NCI-H1092 (cell line): ENCODE data around the gene AKT3.
"Not testable (repeated sequence)": the region's sequence is repeated elsewhere in the genome, so short reads cannot be mapped to it uniquely, and the experiment has no call there.

Source experiments
- DNase-seq: peaks from one replicate; lab custom pipeline; 2025; lab: John Stamatoyannopoulos, UW

Gene AKT3

DNA sequence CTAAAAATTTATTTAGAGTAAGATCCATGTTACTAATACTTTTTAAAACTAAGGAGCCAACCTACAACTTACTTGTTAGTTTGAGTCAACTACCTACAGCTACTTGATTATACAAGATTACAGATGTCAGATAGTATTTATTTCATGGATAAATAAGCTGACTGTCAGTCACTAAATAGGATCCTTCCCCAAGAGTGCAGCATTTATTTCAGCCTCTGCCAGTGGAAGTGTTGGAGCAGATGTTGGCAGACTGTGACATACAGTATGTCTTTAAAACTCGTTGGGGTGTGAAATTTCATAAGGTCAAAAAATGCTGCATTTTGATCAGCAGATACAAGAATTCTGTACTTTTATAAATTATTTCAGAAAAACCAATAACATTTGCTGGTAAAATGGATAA, 156.2 kb downstream of the AKT3 start:
- no peak for DNase-seq

DNA sequence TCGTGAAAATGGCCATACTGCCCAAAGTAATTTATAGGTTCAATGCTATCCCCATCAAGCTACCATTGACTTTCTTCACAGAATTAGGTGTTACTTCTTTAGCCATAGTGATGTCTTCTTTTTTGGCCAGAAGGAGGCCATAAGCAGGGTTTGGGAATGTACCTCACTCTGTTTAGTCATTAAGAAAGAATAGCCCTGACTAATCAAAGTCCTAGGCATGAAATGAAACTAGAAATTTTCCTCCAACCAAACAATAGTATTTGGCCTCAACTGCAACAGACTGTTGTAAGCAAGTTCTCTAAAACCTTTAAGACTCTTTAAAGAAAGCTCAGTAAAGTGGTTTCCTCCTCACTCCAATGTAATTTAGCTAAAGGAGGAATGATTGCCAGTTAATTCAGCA, 163.9 kb downstream of the AKT3 start:
- no peak for DNase-seq

DNA sequence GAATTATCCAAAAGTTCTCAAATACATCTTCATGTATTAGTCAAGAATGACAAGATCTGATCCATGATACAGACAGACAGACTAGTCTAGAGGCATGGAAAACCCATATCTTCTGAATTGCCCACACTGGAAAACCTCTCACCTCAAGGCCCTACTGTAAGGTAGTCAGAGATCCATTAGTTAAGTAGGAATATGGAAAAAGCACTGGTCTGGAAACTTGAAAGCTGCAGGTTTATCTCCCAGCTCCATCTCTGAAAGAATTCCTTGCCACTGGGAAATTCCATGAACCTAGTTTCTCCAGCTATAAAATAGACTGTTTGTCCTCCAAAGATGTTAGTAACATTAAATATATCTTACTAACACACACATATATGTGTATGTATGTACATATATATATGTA, 169.2 kb downstream of the AKT3 start:
- no peak for DNase-seq

GRCh38 chr1:243672539-243673074, 177.4 kb downstream of the AKT3 start:
- no peak for DNase-seq

GRCh38 chr1:243667591-243667990, 182.5 kb downstream of the AKT3 start:
- DNase-seq, result no peak

GRCh38 chr1:243667133-243667532, 182.9 kb downstream of the AKT3 start:
- DNase-seq, result no peak

DNA sequence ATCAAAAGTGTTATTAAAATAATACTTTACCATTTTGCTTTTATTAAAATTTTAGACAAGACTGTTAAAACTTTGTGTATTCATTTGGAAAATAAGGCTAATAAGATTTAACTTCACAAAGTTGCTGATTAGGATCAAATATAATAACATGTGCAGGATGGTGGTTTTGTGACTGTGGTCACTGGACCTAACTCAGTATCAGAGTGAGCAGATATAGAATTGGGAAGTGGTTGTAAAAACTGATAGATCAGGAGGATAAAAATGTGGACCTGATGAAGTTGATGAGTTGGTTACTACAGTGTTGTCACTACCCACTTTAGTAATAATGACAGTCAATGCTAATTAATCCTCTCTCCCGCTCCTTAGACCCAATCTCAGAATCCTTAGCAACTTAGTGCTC, 186.4 kb downstream of the AKT3 start:
- DNase-seq, result no peak

DNA sequence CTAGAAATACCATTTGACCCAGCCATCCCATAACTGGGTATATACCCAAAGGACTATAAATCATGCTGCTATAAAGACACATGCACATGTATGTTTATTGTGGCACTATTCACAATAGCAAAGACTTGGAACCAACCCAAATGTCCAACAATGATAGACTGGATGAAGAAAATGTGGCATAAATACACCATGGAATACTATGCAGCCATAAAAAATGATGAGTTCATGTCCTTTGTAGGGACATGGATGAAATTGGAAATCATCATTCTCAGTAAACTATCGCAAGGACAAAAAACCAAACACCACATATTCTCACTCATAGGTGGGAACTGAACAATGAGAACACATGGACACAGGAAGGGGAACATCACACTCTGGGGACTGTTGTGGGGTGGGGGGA, 187.9 kb downstream of the AKT3 start:
- not testable (repeated sequence) for DNase-seq

GRCh38 chr1:243658594-243659105, 191.4 kb downstream of the AKT3 start:
- no peak for DNase-seq

- DNase-seq, result no peak
These were observed 192.2 kb downstream of the AKT3 start for GRCh38 chr1:243657793-243658192.

DNA sequence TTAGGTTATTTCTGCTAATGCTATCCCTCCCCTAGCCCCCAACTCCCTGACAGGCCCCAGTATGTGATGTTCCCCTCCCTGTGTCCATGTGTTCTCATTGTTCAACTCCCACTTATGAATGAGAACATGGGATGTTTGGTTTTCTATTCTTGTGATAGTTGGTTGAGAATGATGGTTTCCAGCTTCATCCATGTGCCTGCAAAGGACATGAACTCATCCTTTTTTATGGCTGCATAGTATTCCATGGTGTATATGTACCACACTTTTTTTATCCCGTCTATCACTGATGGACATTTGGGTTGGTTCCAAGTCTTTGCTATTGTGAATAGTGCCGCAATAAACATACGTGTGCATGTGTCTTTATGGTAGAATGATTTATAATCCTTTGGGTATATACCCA, 200.5 kb downstream of the AKT3 start:
- not testable (repeated sequence) for DNase-seq

DNA sequence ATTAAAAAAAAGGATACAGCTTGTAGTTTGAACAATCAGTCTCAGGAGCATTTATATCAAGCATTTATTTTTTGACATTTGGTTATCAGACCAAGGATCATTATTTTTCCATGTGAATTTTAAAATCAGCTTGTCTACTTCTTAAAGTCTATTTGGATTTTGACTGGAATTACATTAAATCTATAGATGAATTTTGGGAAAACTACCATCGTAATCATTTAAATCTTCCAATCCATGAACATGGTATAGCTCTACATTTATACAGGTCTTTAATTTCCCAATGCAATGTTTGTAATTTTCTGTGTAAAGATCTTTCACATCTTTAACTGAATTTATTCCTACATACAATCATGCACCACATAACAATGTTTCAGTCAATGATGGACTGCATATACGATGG, 203.2 kb downstream of the AKT3 start:
- DNase-seq, result no peak

DNA sequence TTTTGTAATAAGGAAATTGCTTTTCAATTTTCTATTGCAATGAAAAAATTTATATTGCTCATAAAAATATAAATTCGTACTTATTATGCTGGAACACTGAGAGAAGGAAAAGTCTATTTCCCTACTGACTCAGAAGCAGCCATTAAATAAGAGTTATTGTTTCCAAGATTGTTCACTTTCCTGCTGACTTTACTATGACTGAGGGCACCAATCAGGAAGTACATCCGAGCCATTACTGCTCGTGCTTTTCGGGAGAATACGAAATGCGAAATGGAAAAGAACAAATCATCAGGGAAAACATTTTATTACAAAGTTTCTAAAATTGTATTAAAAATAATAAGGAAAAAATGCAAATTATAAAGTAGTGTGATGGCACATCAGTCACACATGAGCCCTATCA, 204.8 kb downstream of the AKT3 start:
- DNase-seq, result no peak

DNA sequence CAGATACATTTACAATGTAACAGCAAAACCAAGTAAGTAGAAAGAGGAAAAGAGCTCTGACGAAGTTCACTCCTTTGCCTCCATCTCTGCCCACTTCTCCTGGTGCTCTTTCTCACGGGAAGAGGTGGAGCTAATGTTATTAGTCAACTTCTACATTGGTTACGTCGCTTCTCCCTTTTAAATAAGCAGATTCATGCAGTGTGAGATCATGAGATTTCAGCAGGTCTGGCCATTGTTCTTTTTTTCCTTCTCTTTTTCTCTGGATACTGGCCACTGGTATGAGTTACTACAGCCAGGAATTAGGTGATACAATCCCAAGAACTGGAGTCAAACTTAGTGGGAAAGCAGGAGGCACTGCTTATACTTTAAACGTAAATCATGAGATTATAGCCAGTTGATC, 207.1 kb downstream of the AKT3 start:
- DNase-seq, result no peak

DNA sequence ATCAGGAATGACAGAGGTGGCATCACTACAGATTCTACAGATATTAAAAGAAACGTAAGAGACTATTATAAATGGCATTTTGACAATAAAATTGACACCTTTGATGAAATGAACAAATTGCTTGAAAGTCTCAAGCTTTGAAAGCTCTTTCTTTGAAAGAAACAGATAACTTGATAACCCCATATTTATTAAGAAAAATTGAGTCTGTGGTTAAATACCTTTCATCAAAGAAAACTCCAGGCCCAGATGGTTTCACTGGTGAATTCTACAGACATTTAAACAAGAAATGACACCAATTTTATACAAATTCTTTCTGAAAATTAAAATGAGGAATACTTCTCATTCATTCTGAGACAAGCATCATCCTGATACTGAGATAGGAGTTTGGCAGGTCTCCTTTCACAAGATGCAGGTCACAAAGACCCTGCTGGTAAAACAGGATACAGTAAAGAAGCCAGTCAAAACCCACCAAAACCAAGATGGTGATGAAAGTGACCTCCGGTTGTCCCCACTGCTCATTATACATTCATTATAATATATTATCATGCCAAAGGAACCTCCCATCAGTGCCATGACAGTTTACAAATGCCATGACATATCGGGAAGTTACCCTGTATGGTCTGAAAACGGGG, 210.9 kb downstream of the AKT3 start:
- no peak for DNase-seq

DNA sequence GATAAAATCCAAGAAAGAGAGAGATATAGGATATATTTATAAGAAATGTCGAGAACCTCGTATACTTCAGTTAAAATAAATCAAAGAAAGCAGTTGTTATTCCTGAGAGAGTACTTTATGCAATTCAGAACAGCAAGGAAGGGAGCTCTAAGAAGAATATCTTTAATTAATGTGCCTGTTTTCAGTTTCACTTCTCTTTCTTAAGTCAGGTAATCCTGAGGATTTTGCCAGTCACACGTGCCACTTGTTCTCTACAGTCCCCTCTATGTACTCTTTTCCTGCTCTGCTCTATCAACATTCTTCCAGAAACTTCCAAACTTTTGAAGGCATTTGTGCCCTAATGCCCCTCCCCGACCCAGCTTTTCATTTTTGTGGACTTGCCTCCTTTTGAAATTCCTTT, 211.9 kb downstream of the AKT3 start:
- no peak for DNase-seq

DNA sequence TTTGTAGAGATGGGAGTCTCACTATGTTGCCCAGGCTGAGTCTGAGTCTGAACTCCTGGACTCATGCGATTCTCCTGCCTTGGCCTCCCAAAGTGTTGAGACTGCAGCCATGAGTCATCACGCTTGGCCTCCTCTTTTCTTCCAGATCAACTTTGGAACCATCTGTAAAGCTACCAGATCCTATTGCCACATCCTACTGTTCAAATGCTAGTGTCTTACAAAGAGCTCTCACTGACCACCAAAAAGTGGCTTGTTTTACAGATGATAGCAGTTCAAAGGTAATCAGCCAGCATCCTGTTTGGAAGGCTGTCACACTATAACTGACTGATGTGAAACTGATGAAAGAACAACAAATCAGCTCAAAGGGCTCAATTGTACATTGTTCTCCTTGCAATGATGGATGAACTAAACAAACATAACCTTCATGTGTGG, 221.6 kb downstream of the AKT3 start:
- no peak for DNase-seq

DNA sequence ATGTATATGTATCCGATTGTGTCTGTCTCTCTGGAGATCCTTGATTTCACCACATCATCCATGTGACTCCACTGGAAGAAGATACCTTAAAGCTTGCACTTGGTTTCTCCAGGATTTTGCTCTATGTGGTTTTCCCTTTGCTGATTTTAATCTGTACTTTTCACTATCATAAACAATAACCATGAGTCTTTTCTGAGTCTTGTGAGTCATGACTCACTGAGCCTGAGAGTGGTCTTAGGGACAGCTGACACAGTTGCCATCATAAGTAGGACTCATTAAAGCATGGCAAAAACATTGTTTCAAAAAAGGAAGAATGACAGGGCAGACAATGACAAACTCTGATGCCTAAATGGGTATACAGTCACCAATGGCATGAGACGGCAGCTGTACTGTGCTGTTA, 226.2 kb downstream of the AKT3 start:
- no peak for DNase-seq

GRCh38 chr1:243621973-243622372, 228.1 kb downstream of the AKT3 start:
- DNase-seq, result no peak

DNA sequence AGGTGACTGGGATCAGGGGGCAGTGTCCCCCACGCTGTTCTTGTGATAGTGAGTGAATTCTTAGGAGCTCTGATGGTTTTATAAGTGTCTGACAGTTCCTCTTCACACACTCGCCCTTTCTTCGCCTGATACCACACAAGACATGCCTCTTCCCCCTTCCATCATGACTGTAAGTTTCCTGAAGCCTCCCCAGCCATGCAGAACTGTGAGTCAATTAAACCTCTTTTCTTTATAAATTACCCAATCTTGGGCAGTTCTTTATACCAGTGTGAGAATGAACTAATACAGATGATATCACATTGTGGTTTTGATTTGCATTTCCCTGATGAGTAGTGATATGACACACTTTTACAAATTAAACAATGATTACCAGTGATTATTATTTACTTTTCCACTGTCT, 229.9 kb downstream of the AKT3 start:
- no peak for DNase-seq

DNA sequence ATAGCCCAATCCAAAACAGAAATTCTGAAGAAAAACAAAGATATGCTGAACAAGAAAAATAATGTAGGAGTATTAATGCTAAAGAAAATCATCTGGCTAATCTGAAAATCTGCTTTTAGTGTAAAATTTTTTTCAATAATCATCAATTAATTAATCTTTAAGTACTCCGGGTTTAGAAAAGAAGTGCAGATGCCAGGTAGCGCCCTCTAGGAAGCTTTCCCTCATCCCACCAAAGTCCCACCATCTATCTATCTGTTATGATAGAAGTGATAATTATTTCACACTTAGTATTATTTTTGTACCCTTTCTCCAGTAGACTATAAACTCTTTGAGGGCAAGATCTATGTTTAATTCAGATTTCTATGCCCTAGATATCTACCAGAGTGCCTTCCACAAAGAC, 240.3 kb downstream of the AKT3 start:
- DNase-seq, result no peak

DNA sequence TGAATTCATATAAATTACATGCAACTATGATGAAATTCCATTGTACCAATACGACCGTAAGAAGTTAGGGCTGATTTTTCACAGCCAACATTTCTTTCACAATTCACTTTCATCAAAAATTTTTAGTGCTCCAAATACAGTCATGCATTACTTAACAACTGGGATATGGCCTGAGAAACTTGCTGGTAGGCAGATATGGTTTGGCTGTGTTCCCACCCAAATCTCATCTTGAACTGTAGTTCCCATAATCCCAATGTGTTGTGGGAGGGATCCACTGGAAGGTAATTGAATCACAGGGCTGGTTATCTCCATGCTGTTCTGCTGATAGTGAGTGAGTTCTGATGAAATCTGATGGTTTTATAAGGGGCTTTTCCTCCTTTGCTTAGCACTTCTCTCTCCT, 244.4 kb downstream of the AKT3 start:
- DNase-seq, result no peak

GRCh38 chr1:243601720-243602119, 248.3 kb downstream of the AKT3 start:
- no peak for DNase-seq

GRCh38 chr1:243598433-243598832, 251.6 kb downstream of the AKT3 start:
- no peak for DNase-seq
